ENCODE results near the gene FOXO1.
A peak's percentile ranks its signal among the peaks of the same experiment; 100 is the strongest.
"Not testable (repeated sequence)": the region's sequence is repeated elsewhere in the genome, so short reads cannot be mapped to it uniquely, and the experiment has no call there.

The FOXO1 gene

DNA sequence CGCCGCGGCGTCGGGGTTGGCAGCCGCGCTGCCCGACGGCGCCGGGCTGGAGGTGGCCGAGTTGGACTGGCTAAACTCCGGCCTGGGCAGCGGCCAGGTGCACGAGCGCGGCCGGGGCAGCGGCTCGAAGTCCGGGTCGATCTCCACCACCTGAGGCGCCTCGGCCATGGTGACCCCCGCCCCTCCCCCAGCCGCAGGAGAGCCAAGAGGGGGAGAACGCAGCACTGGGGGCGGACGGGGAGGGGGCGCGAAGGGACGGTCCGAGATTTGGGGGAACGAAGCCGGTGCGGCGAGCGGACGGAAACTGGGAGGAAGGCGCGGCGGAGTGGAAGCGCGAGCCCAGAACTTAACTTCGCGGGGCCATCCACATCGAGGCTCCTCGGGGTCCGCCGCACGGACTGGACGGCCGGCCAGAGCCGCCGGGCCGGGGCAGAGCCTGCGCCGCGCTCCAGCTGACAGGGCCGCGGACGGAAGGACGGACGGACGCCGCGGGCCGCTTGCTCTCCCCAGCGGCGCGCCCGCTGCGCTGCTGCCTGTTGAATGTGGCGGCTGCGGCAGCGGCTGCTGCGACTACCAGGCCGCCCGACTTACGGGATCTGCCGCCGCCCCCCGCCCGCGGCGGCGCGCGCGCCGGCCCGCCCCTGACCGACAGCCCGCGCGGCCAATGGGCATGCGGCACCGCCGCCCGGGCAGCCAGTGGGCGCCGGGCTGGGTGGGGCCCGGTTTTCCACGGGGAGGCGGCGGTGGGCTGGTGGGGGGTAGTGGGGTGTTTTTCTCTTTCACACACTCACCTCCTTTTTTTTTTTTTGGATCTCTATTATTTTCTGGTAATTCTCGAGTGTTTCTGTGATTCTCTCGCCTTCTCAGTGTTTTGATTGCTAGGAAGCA, at the start of gene FOXO1:
Gene FOXO1, minus strand, starts transcription at position 597 of the 888 bp plus-strand sequence. Its CDS starts 429 bp downstream, at position 168.
- DNase-seq: peak; percentile 76

DNA sequence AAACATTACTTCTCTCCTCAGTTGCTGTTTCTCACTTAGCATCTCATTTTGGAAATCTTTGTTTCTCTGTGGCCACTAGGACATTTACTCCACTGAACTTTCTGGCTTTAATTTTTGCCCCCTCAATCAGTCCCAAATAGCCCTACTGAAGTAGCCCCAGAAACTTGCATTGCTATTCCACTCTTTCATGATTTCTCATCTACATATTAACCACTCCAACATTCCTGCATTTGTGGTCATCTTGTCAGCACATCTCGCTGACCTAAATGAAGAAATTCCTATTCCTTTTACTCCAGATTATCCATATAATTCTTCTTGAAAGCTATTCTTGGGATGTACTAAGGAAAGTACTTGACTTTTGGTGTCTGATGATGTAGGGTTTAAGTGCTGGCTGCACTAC, 48.0 kb upstream of the FOXO1 start:
- DNase-seq: not testable (repeated sequence)

GRCh38 chr13:40706439-40706838, 40.0 kb upstream of the FOXO1 start:
- DNase-seq: no peak

GRCh38 chr13:40697711-40698110, 31.3 kb upstream of the FOXO1 start:
- no peak for DNase-seq

DNA sequence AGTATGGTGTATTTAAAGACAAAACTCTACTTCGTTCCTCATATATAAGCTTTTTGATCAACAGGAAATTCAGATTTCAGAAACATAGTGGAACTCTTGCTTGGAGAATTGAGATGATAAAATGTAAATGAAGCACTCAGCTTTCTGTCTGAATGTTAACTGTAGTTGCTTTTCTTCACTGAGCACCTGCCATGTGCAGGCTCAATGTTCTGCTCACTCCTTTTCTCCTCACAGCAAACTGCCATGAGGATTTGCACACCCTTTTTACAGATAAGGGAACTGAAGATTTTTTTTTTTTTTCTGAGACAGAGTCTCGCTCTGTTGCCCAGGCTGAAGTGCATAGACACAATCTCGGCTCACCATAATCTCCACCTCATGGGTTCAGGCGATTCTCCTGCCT, 28.0 kb upstream of the FOXO1 start:
- DNase-seq: no peak

GRCh38 chr13:40692946-40693345, 26.5 kb upstream of the FOXO1 start:
- DNase-seq: no peak

GRCh38 chr13:40688781-40689180, 22.3 kb upstream of the FOXO1 start:
- DNase-seq: no peak

GRCh38 chr13:40682449-40683240, 16.2 kb upstream of the FOXO1 start:
- DNase-seq: no peak

- DNase-seq: no peak
Measured at GRCh38 chr13:40681341-40682146, 15.1 kb upstream of the FOXO1 start.

GRCh38 chr13:40680659-40681323, 14.3 kb upstream of the FOXO1 start:
- no peak for DNase-seq

DNA sequence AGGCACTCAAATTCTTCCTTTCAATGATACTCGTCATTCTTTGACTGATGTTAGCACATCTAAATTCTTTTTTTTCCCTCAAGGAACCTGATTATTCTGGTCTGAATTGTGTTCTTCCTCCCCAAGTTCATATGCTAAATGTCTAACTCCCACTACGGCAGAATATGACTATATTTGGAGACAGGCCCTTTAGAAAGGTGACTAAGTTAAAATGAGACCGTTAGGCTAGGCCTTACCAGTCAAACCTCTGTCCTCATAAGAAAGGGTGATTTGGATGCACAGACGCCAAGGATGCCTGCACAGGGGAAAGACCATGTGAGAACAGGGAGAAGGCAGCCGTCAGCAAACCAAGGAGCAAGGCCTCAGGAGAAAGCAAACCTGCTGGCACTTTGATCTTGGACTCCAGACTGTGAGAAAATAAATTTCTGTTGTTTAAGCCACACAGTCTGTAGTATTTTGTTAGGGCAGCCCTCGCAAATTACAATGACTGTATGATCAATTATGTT, 13.1 kb upstream of the FOXO1 start:
- DNase-seq: no peak

- no peak for DNase-seq
Measured at GRCh38 chr13:40677064-40677463, 10.6 kb upstream of the FOXO1 start.

DNA sequence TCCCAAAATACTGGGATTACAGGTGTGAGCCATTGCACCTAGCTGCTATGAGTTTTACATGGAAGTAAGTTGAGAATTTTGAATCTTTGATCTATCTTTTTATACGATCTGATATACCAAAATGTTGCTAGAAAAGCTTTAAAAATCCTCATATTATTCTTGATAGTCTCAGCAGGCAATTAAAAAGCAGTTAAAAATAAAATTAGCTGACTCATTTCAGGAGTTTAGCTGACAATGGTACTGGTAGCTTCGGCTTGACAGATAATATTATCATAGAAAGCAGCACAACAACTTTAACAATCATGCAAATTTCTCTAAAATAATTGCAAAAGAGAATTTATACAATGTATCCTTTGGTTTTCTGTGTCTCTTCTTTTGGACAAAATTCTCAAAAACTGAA, 9.6 kb upstream of the FOXO1 start:
- no peak for DNase-seq

- DNase-seq: no peak
Measured at GRCh38 chr13:40673414-40673813, 7.0 kb upstream of the FOXO1 start.

DNA sequence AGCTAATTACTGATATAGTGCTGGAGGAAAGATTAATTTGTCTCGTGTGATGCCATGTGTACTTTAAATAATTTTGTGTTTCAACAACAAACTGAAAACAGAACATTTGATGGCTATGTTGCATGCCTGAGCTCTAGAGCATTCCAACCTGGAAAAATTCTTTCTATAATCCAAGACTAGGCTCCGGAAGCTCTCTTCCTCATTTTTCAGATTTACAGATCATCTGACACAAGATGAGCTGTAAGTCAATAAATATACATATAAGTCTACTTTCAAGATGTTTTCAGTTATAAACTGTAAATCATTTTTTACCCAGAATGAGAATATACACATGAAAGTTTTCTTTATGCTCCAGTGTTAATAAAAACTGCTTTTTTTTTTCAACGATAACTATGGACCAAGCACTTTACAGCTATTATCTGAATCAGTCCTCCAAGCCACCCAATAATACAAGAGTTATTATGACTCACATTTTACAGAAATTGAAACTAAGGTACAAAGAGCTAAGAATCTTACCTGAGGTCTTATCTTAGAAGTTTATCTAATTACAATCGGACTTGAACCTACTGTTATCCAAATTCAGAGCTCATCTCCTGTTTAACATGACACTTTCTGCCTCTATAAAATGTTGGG, 6.4 kb upstream of the FOXO1 start:
- no peak for DNase-seq

GRCh38 chr13:40671956-40672764, 5.7 kb upstream of the FOXO1 start:
- no peak for DNase-seq

DNA sequence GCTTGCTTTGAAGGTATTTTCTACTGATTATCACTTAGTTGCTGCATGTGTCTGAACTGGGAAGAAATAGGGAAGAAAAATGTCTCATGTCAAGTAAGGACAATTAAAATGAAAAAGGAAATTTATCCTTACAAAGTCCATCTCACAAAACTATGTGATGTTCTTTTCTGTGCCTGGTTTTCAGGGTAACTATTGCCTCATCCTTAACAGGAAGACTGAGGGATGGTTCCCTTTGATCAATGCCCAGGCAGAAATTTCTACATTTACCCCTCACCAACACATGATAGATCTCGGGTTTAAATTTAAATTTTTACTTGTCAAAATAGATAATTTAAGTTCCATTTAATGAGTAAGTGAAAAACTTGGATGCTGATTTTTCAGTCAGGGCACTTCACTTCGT, 3.9 kb upstream of the FOXO1 start:
- DNase-seq: no peak

DNA sequence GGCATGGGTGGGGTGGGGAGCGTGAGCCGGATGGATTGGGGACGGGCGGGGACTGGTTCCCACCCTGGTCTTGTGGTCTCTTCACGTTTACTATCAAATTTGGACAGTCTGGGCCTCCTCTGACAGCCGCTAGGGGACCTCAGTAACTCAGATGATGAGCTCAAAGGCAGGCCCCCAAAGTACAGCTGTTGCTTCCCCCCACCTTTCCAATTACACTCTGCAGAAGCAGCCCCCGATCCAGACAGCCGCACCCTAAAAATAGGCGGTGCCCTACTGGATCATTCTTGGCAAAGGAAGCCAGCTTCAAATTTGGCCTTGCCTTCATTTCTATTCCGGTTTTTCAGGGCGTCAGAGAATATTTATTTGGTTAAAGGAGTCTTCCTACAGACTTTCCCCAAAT, 1.9 kb upstream of the FOXO1 start:
- DNase-seq: peak; percentile 7

- no peak for DNase-seq
Measured at GRCh38 chr13:40667622-40667978, 1.2 kb upstream of the FOXO1 start.

- DNase-seq: peak; percentile 52
Measured at GRCh38 chr13:40666933-40667621, 636 bp upstream of the FOXO1 start.

Data from NK-92 treated with Interleukin-12 subunit alpha and Interleukin-12 subunit beta, amount 100 ng/mL, for 24 hours (cell line).